HEK293T (cell line): Measurements from ENCODE around the gene ZNF212.

ENCODE experiments used
- BHLHE40 ChIP-seq: fragments of 450-650 bp; IDR thresholded peaks from 2 replicates; pipeline ENCODE4 v1.6.1; 2016; ENCODE audit warnings: mild to moderate bottlenecking, moderate library complexity, borderline replicate concordance
- FOXA1 ChIP-seq: fragments of 450-650 bp; IDR thresholded peaks from 2 replicates; pipeline ENCODE4 v1.6.1; 2016; ENCODE audit warnings: mild to moderate bottlenecking
- FOXK2 ChIP-seq: fragments of 450-650 bp; IDR thresholded peaks from 2 replicates; pipeline ENCODE4 v1.6.1; 2016; ENCODE audit warnings: mild to moderate bottlenecking
- HDGF ChIP-seq: fragments of 450-650 bp; IDR thresholded peaks from 2 replicates; pipeline ENCODE4 v1.6.1; 2017; ENCODE audit warnings: antibody characterized with exemption, borderline replicate concordance
- L3MBTL2 ChIP-seq: fragments of 450-650 bp; conservative IDR thresholded peaks from 2 replicates; pipeline ENCODE4 v1.6.1; 2016; ENCODE audit warnings: mild to moderate bottlenecking
- SP1 ChIP-seq: fragments of 450-650 bp; IDR thresholded peaks from 2 replicates; pipeline ENCODE4 v1.6.1; 2017
- TARDBP ChIP-seq: fragments of 450-650 bp; IDR thresholded peaks from 2 replicates; pipeline ENCODE4 v1.6.1; 2016
- TF ChIP-seq, protein P1 (sequence below): fragments of 450-650 bp; IDR thresholded peaks from 2 replicates; pipeline ENCODE4 v1.6.1; 2016

DNA sequence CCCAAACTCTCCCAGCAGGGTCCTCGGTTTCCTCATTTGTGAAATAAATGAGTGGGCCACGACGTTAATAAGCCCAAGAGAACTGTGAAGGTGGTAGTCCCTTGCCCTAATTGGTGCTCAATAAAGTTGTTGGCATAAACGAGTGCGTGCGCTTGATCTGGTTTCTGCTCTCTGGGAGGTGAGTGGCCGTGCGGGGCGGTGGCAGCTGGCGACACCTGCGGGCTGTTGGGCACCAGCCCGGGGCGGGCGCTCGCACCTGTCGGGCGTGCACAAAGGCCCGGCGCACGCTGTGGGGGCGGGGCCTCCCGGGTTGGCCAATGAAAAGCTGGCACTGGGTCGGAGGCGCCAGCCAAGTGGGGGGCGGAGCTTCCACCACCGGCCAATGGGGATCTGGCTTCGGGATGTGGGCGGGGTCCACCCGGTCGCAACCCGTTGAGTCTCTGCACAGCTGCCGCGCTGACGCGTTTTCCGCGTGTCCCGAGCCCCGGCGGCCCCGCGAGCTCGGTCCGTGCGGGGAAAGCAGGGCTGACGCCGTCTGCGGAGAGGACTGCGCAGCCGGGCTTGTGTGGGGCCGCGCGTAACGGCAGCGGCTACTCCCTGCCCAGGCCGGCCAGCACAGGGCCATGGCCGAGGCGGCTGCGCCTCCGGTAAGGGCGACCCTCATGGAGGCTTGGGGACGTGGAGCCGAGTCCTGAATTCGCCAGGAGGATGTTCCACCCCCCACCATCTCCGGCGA is 45.6 kb downstream of the ZNF212 start:
- TF ChIP-seq HDGF (0 out of 2 replicates have a peak, but pooled peaks have one; percentile 29), FOXK2 (no peak), SP1 (no peak), L3MBTL2 (peak; percentile 96), FOXA1 (no peak), BHLHE40 (no peak), TARDBP (no peak)
- TF ChIP-seq, protein P1, sequence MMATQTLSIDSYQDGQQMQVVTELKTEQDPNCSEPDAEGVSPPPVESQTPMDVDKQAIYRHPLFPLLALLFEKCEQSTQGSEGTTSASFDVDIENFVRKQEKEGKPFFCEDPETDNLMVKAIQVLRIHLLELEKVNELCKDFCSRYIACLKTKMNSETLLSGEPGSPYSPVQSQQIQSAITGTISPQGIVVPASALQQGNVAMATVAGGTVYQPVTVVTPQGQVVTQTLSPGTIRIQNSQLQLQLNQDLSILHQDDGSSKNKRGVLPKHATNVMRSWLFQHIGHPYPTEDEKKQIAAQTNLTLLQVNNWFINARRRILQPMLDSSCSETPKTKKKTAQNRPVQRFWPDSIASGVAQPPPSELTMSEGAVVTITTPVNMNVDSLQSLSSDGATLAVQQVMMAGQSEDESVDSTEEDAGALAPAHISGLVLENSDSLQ: no peak
